Suprapubic skin (tissue), 3 donors: Measurements from ENCODE around the gene ACAD9.

Experiments
- EP300 ChIP-seq: sonication (generic); formaldehyde crosslinking; IDR thresholded peaks from one replicate; pipeline ENCODE4 v1.6.1; 2017; ENCODE audit warnings: antibody characterized with exemption
- TF ChIP-seq, protein P1 (sequence below), 2 donors: fragments of 200-600 bp in 1 of 2; fragments of 450-650 bp in 1 of 2; sonication (generic) in 1 of 2; IDR thresholded peaks; one replicate each; pipeline ENCODE4 v1.5.1; 2016 to 2019; ENCODE audit warnings: antibody characterized with exemption in 2 of 2, mild to moderate bottlenecking in 1 of 2, moderate library complexity in 1 of 2

DNA sequence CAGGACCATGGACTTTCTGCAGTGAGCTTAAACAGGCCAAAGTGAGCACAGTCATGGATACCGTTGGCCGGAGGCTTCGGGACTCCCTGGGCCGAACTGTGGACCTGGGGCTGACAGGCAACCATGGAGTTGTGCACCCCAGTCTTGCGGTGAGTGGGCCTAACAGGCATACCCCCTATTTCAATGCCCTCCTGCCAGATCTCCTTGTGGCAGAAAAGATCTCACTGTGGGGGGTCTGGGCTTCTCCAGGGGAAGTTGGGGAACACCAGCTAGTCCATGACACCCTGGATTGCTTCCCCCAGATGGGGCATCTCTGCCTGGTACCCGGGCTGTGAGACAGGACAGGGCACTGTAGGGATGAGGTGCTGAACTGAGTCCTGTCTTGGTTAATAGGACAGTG lies 29.5 kb downstream of the ACAD9 start:
- TF ChIP-seq, protein P1, sequence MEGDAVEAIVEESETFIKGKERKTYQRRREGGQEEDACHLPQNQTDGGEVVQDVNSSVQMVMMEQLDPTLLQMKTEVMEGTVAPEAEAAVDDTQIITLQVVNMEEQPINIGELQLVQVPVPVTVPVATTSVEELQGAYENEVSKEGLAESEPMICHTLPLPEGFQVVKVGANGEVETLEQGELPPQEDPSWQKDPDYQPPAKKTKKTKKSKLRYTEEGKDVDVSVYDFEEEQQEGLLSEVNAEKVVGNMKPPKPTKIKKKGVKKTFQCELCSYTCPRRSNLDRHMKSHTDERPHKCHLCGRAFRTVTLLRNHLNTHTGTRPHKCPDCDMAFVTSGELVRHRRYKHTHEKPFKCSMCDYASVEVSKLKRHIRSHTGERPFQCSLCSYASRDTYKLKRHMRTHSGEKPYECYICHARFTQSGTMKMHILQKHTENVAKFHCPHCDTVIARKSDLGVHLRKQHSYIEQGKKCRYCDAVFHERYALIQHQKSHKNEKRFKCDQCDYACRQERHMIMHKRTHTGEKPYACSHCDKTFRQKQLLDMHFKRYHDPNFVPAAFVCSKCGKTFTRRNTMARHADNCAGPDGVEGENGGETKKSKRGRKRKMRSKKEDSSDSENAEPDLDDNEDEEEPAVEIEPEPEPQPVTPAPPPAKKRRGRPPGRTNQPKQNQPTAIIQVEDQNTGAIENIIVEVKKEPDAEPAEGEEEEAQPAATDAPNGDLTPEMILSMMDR (IDR thresholded peaks at IDR 0.05), result no peak
- no peak for TF ChIP-seq EP300
